ENCODE data around the gene MRPL16.

DNA sequence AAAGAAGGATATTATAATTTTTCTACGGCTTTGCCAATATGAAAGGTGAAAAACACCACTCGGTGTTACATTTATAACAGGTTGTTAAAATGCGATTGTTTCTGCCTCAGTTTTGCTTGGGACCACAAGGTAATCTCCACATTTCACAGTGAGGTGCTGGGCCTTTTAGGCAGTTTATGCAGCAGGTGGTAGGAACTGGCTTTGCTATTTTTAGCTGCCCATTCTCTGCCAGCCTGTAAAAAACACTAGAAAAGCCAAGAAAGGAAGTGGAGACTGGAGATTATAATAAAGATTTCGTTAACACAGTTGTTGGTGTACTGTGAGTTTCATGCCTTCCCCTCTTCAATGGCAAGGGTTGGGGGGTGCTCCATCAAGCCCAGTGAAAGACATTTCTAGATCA is 8.0 kb upstream of the MRPL16 start:
- TF ChIP-seq, protein P1, sequence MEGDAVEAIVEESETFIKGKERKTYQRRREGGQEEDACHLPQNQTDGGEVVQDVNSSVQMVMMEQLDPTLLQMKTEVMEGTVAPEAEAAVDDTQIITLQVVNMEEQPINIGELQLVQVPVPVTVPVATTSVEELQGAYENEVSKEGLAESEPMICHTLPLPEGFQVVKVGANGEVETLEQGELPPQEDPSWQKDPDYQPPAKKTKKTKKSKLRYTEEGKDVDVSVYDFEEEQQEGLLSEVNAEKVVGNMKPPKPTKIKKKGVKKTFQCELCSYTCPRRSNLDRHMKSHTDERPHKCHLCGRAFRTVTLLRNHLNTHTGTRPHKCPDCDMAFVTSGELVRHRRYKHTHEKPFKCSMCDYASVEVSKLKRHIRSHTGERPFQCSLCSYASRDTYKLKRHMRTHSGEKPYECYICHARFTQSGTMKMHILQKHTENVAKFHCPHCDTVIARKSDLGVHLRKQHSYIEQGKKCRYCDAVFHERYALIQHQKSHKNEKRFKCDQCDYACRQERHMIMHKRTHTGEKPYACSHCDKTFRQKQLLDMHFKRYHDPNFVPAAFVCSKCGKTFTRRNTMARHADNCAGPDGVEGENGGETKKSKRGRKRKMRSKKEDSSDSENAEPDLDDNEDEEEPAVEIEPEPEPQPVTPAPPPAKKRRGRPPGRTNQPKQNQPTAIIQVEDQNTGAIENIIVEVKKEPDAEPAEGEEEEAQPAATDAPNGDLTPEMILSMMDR (IDR thresholded peaks at IDR 0.05; ENCODE audit: borderline replicate concordance, extremely low read depth, low read length, poor library complexity, severe bottlenecking): no peak
- TF ChIP-seq EZH2 (IDR thresholded peaks at IDR 0.05; ENCODE audit: borderline replicate concordance, low read depth, low read length, severe bottlenecking): no peak

Data from DND-41 (cell line).